GM15510 (cell line): ENCODE results near the gene PSME2.

Experiments
- POLR2A ChIP-seq: IDR thresholded peaks from 3 replicates; pipeline ENCODE4 v1.6.1; 2011; ENCODE audit warnings: borderline replicate concordance; ENCODE audit not compliant: insufficient read length; ENCODE audit errors: extremely low read depth

The PSME2 gene

DNA sequence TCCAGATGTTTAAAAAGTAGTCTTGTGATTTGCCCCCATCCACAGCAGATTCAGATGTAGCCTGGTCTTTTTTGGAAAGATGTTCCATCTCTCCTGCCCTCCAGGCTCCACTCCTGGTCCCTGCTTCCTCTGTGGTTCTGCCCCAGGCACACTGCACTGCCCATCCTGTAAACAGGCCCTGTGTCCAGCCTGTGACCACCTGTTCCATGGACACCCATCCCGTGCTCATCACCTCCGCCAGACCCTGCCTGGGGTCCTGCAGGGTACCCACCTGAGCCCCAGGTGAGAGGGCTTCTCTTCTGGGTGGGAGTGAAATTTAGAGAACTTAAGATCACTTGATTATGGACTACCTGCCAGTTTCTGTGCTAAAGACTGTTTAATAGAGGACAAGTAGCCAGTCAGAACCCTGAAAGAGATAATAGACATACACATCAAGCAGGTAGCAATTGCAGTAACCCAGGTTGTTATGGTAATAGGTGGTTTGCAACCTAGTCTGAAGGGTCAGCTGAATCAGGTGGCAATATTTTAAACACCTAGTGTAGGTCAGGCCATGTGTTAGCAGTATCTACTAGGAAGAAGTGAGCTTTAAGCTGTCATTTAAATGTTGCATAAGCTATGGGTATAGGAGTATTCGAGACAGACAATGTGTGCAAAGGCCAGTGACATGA, 3.0 kb upstream of the PSME2 start:
- no peak for TF ChIP-seq POLR2A

DNA sequence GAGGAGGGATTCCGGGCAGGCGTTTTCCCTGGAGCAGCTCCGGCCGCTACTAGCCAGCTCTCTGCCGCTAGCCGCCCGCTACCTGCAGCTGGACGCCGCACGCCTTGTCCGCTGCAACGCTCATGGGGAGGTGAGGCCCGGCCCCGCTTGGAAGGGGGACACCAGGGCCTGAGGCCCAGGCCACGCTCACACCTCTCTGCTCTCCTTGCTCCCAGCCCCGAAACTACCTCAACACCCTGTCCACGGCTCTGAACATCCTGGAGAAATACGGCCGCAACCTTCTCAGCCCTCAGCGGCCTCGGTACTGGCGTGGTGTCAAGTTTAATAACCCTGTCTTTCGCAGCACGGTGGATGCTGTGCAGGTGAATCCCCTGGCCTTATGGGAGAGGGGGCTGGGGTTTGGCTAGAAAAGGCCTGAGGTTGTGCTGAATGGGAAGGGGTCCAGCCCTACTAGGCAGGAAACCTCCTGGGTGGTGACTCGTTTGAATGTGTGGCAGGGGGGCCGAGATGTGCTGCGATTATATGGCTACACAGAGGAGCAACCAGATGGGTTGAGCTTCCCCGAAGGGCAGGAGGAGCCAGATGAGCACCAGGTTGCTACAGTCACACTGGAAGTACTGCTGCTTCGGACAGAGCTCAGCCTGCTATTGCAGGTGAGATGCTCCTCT, 1.5 kb upstream of the PSME2 start:
- TF ChIP-seq POLR2A = no peak

DNA sequence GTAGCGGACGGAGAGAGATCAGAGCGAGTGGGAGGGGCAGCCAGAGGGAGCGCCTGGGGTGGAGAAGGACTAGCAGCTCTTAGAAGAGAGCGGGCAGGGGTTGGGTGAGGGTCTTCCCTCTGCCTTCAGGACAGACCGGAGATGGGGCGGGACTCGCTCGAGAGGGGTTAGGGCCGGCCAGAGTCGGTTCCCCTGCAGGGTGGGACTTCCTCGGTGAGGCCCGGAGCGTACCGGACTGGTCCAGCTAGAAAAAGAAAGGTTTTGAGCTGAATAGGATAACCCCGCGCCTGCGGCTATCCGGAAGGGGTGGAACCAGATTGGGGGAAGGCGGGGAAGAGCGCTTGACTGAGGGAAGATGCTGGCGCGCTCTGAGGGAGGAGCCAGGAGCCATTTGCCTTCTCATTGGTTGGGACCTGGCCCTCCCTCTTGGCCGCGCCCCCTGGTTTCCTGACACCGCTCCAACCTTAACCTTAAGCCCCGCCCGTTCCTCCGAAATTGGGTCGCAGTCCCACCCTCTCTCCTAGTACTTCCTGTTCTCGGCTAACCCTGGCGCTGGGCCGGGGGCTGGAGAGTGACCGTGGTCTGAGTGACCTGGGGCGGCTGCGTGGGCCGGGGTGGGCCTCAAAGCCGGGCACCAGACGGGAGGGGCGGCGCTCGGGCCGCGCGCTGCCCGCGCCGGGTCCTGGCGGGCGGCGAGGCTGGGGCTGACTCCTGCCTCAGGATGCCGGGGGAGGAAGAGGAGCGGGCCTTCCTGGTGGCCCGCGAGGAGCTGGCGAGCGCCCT, 759 bp upstream of the PSME2 start, which contains the start of gene RNF31:
Gene RNF31 (plus strand): TSS at position 521 of the 783 bp plus-strand sequence. CDS start 201 bp downstream, at position 722.
- TF ChIP-seq POLR2A = peak; percentile 67

DNA sequence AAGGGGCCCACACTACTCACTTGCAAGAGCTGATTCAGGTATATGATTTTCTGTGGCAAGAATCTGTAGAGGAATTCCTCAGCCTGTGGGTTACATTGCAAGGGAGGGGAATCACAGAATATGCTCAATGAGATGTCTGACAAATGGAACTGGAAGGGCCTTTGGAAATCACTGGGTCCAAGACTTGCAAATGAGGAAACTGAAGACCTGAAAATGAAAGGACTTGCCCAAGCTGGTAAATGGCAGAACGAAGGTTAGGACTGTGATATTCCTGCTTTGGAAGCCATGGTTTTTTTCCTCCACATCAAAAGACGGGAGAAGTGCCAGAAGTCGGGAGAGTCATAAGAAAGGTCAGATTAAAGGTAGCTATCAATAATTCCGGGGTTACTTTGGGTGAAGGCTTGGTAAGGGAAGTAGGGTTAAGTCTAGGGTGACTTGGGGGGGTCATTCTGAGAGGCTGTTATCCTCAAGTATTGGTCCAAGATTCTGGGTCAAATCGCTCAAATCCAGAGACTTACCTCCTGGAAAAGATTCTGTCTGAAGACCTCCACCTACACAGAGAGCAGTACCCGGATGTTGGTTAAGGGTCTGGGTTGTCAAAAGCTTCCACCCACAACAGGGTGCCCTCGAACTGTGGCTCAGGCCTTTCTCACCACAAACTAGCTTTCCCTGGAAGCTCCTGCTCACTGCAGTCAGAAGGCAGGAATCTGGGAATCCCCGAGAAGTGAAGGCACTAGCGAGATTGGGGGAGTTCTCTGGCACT, 539 bp downstream of the PSME2 start:
- no peak for TF ChIP-seq POLR2A

- no peak for TF ChIP-seq POLR2A
These were observed 1.2 kb downstream of the PSME2 start for GRCh38 chr14:24145219-24145618.

DNA sequence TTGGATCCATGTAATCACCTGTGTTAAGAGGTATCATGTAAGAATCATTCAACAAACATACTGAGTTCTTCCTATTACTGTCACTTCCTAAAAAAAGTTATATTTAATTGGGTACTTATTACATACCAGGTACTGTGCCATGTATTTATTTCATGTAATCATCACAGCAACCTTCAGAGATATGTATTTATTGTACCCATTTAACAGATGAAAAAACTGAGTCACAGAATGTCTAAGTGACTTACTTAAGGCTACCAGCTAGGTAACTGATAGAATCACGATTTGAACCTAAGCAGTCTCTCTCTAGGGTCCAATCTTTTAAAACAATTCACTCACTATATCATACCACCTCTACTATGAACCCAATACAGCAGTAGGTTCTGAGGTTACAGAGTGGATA, 2.0 kb downstream of the PSME2 start:
- no peak for TF ChIP-seq POLR2A

GRCh38 chr14:24143511-24143910, 2.9 kb downstream of the PSME2 start:
- no peak for TF ChIP-seq POLR2A

DNA sequence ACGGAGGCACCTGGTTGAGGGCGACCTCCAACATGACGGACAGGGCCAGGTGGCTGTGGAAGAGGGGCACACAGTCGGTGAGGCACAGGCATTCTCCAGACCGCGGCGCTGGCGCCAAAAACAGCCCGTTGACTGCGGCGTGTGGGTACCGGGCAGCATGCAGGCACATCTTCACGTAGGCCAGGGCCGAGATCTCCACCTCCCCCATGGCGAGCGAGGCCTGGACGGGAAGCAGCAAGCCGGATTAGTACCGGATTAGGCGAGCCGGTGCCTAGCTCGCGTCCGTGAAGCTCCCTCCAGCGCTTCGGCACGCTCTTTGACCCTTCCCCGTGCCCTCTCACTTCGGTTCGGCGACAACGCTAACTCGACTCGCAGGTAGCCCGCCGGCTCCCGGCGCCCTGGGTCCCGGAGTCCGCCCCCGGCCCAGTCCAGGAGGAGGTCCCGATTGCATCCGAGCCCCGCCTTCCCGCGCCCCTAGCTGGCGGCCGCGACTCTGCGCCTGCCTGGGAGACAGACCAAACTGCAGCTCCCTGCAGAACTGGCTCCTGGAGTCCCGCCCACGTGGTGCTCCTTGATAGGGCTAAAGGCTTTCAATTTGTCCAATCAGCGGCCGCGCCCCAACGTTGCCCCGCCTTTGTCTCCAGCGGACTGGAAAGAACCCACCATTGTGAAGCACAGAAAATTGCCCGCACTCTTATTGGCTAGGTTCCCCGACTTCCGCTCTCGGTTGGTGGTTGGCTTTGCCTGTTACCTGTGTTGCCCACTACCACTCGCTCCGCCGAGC, 5.1 kb downstream of the PSME2 start, which contains the start of gene EMC9:
Gene EMC9 (minus strand): TSS at position 495 of the 784 bp plus-strand sequence. CDS start 287 bp downstream, at position 208.
- peak; percentile 95 for TF ChIP-seq POLR2A

GRCh38 chr14:24139272-24139934, 7.0 kb downstream of the PSME2 start:
- TF ChIP-seq POLR2A = no peak

- no peak for TF ChIP-seq POLR2A
These were observed 7.8 kb downstream of the PSME2 start for GRCh38 chr14:24138396-24139271.

DNA sequence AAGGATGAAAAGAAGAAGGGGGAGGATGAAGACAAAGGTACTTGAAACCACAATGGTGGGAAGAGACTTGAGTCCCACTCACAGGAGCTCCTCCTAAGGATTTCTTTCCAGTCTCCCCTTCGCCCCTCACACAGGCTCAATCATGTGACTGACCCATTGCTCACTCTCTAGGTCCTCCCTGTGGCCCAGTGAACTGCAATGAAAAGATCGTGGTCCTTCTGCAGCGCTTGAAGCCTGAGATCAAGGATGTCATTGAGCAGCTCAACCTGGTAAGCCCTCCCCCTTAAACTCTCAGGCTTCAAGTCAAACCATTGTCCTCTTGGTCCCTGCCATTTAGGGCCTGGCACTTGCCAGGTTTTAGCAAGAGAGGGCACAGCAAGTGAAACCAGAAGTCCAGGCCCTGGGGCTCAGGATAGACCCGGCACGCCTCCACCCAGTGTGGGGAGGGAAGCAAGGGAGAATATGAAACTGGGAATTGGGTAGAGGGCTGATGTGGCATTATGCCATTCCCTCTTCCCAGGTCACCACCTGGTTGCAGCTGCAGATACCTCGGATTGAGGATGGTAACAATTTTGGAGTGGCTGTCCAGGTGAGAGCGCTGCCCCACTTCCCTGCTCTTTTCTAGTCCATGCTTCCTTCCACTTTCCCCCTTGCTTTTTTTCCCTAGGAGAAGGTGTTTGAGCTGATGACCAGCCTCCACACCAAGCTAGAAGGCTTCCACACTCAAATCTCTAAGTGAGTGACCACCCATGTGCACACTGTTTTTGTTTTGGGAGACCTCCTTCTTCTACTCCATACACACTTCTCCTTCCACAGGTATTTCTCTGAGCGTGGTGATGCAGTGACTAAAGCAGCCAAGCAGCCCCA, 8.6 kb downstream of the PSME2 start:
- no peak for TF ChIP-seq POLR2A
